Mesothelial cell of epicardium (in vitro differentiated cells): ENCODE measurements around the gene MAST4. TPM values are rescaled to one million over a fixed set of nuclear protein-coding genes. Genes with fewer than 3 reads are reported as not detected.
A peak's percentile ranks its signal among the peaks of the same experiment; 100 is the strongest.

Source experiments
- DNase-seq, 2 experiments: peaks; one replicate each; pipeline ENCODE4 v3.0.0; 2021; ENCODE audit warnings: low spot score in 2 of 2; ENCODE audit not compliant: unreplicated experiment in 2 of 2
- H3K27ac Mint-ChIP-seq: 2 replicates; pipeline ENCODE4 v1.8.0; 2021; ENCODE audit warnings: mixed read lengths
- H3K27me3 Mint-ChIP-seq: 2 replicates; pipeline ENCODE4 v1.8.0; 2021; ENCODE audit warnings: low read depth, mixed read lengths
- H3K36me3 Mint-ChIP-seq: 2 replicates; pipeline ENCODE4 v1.8.0; 2021; ENCODE audit warnings: mixed read lengths
- H3K4me1 Mint-ChIP-seq: 2 replicates; pipeline ENCODE4 v1.8.0; 2021; ENCODE audit warnings: mixed read lengths
- H3K4me3 Mint-ChIP-seq: 2 replicates; pipeline ENCODE4 v1.8.0; 2021; ENCODE audit warnings: mild to moderate bottlenecking, moderate library complexity, mixed read lengths
- H3K9me3 Mint-ChIP-seq: 2 replicates; pipeline ENCODE4 v1.8.0; 2021; ENCODE audit warnings: mixed read lengths
- total RNA-seq: library from RNA; stranded (reverse); gene quantifications from 3 replicates; pipeline ENCODE4 v1.2.1, GENCODE V29; 2021
- TF ChIP-seq, protein P1 (sequence below): fragments of 200-600 bp; sonication (generic); IDR thresholded peaks from one replicate; pipeline ENCODE4 v1.5.0; 2021; ENCODE audit warnings: antibody characterized with exemption; ENCODE audit not compliant: unreplicated experiment

MAST4 gene
- total RNA-seq, 1 donor from 2014 or later, result 29.8 TPM

DNA sequence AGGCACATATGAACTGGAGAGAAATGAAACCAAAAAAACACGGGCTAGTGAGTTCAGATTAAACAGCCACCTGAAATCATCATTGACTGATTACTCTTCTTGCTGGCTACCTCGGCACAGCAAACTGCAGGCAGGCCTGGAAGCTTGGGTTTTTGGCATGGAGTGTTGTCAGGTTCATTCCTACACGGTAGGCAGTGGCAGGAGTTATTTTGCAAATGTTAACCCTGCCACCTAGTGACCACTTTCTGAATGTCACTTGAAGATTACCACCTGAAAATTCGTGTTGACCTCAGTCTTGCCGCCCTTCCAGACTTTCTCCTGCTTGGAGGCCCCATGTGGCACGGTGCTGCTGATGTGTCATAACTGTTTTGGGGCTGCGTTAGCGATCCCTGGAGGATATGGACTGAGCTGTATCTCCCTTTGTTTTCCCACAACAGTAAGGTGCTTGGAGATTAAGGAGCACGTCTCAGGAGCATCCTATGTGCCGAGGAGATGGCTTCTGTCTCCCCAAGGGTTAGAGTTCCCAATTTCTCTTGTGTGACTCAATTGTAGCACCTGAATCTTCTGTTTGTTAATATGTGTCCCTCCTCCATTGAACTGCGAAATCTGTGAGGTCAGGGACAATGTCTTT, 613.1 kb downstream of the MAST4 start:
- no peak overlapping the region for H3K27ac Mint-ChIP-seq
- no peak overlapping the region for H3K4me3 Mint-ChIP-seq
- H3K36me3 Mint-ChIP-seq, result no peaks in the 10 kb centered on the region
- TF ChIP-seq, protein P1, sequence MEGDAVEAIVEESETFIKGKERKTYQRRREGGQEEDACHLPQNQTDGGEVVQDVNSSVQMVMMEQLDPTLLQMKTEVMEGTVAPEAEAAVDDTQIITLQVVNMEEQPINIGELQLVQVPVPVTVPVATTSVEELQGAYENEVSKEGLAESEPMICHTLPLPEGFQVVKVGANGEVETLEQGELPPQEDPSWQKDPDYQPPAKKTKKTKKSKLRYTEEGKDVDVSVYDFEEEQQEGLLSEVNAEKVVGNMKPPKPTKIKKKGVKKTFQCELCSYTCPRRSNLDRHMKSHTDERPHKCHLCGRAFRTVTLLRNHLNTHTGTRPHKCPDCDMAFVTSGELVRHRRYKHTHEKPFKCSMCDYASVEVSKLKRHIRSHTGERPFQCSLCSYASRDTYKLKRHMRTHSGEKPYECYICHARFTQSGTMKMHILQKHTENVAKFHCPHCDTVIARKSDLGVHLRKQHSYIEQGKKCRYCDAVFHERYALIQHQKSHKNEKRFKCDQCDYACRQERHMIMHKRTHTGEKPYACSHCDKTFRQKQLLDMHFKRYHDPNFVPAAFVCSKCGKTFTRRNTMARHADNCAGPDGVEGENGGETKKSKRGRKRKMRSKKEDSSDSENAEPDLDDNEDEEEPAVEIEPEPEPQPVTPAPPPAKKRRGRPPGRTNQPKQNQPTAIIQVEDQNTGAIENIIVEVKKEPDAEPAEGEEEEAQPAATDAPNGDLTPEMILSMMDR, result peak; percentile 88
- H3K27me3 Mint-ChIP-seq, result no peaks in the 10 kb centered on the region
- no peaks in the 10 kb centered on the region for H3K9me3 Mint-ChIP-seq
- DNase-seq, result peak in 1 of 2 experiments; percentile 48
- H3K4me1 Mint-ChIP-seq, result peaks cover 5% of the 10 kb centered on the region

DNA sequence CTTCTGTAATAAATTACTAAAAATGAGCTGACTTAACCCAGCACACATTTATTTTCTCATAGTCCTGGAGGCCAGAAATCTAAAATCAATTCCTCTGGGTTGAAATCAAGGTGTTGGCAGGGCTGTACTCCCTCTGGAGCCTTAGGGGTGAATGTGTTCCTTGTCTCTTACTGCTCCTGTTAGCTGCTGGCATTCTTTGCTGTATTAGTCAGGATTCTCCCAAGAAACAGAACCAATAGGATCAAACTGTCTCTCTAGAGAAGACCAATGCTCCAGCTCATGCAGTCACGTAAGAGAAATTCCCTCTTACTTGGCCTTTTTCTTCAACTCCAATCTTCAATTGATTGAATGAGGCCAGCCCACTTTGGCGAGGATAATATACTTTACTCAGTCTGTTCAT, 615.7 kb downstream of the MAST4 start:
- Mint-ChIP-seq H3K9me3 (no peaks in the 10 kb centered on the region), H3K27ac (no peak overlapping the region), H3K36me3 (no peaks in the 10 kb centered on the region), H3K4me1 (peaks cover 8% of the 10 kb centered on the region), H3K27me3 (no peaks in the 10 kb centered on the region), H3K4me3 (no peak overlapping the region)
- no peak for DNase-seq
- TF ChIP-seq, protein P1, result no peak

DNA sequence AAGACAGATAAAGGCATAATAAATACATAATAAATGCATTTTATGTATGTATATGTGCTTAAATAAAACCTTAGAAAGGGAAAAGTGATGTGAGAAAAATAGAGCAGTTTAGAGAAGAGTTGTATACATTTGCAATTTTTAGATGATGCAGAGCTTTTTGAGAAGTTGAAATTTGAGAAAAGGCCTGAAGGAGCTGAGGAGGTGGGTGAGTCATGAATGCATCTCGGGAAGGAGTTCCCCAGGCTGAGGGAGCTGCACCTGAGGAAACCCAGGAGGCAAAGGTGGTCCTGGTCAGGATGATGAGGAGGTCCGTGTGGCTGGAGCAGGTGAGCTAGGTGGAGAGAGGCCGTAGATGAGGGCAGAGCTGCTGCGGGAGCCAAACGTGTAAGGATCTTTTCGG, 617.8 kb downstream of the MAST4 start:
- no peak for DNase-seq
- no peak overlapping the region for H3K27ac Mint-ChIP-seq
- TF ChIP-seq, protein P1, result no peak
- H3K4me3 Mint-ChIP-seq, result no peak overlapping the region
- no peaks in the 10 kb centered on the region for H3K36me3 Mint-ChIP-seq
- no peaks in the 10 kb centered on the region for H3K9me3 Mint-ChIP-seq
- peaks cover 11% of the 10 kb centered on the region for H3K27me3 Mint-ChIP-seq
- H3K4me1 Mint-ChIP-seq, result peaks cover 8% of the 10 kb centered on the region

DNA sequence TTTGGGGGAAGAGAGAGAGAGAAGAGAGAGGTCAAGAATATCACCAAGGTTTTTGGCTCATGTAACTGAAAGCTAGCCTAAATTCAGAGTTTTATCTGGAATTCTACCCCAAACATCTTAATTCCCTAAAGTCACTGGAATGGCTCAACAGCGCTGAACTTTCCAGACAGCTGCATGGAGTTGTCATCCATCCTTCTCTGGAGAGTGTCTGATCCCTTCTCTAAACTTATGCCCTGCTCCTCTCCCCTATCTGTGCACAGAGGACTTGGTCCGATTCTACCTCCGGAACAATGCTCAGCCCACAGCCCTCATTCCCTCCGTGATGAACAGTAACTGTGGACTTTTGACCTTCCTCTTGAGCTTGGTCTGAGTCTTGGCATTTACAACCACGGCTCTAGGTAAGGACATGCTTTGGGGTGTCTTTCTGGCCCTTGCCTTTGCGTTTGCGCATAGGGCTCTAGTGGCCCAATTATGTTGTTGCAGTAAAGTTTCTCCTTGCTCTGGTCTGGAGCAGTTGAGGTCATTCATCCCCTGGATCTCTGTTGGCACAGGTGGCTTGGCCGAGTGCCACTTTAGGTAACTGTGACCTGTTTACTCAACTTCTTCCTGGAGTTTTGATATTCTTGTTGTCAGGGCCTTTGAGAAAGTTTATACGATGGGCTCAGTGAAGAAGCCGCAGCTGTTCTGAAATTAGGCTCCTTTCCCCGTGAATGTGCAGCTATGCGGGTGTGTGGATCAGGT, 618.7 kb downstream of the MAST4 start:
- Mint-ChIP-seq H3K4me1 (peaks cover 8% of the 10 kb centered on the region), H3K36me3 (no peaks in the 10 kb centered on the region), H3K9me3 (no peaks in the 10 kb centered on the region), H3K27ac (no peak overlapping the region), H3K4me3 (no peak overlapping the region), H3K27me3 (peaks cover 11% of the 10 kb centered on the region)
- TF ChIP-seq, protein P1, result no peak
- no peak for DNase-seq

DNA sequence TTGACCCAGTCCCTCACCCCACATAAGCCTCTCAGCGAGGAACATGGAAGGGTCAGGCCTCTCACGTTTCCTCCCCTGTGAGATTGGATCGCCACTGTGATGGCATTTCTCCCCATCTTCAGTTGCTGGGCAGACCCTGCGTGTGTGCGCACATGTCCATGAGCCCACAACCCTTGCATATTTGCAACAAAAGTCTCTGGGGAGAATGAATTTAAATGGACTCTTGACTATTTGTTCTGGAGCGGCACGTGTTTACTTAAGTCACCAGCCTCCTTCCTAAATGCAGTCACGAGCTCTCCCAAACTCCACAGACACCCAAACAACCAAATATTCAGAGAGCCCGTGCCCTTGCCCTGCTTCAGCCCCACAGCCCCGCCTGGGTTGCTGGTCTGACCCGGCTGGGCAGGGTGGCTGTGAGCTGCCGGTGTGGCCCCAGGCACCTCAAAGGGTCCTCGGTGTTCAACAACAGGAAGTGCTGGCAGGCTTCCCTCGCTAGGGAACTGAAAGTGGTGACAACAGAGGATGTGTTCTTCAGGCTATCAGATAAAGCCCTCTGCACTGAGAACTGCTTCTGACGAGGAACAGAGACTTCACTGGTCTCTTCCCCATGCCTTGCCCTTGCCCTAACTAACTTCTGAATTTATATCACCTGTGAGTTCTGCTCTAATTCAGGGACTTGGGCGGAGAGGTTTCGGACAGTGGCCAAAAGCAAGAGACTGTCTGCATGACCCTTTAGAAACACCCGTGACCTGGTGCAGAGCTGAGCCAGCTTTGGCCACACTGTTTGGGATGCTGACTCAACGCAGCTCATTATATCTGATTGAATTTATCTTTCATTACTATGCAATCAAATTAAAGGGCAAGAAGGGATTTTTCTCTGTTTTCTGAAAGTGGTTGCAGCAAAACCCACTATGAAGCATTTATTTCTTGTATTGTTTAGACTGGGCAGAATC, 619.6 kb downstream of the MAST4 start:
- no peak for DNase-seq
- peaks cover 11% of the 10 kb centered on the region for H3K27me3 Mint-ChIP-seq
- peaks cover 8% of the 10 kb centered on the region for H3K4me1 Mint-ChIP-seq
- no peaks in the 10 kb centered on the region for H3K36me3 Mint-ChIP-seq
- no peak overlapping the region for H3K27ac Mint-ChIP-seq
- TF ChIP-seq, protein P1, result no peak
- no peak overlapping the region for H3K4me3 Mint-ChIP-seq
- H3K9me3 Mint-ChIP-seq, result no peaks in the 10 kb centered on the region
